Lower lobe of right lung (tissue), 2 donors: ENCODE measurements around the gene ZNF451. TPM values are rescaled to one million over a fixed set of nuclear protein-coding genes. Genes with fewer than 3 reads are reported as not detected.
"Not testable (repeated sequence)": the region's sequence is repeated elsewhere in the genome, so short reads cannot be mapped to it uniquely, and the experiment has no call there.

ENCODE experiments used
- ATAC-seq, 2 donors: fragments of 200-7000 bp; cut with Tn5 transposase; one replicate each; pipeline ENCODE4 v1.9.1; 2020 to 2022; ENCODE audit warnings: mild to moderate bottlenecking in 2 of 2, moderate library complexity in 2 of 2
- DNase-seq: peaks from one replicate; pipeline ENCODE4 v3.0.0-alpha.2; 2020
- H3K27ac ChIP-seq: fragments of 200-600 bp; one replicate; pipeline ENCODE4 v1.8.0; 2022
- H3K27me3 ChIP-seq: fragments of 200-600 bp; one replicate; pipeline ENCODE4 v1.8.0; 2022; ENCODE audit warnings: low read depth
- H3K36me3 ChIP-seq: fragments of 200-600 bp; one replicate; pipeline ENCODE4 v1.8.0; 2022; ENCODE audit warnings: mild to moderate bottlenecking
- H3K4me1 ChIP-seq: fragments of 200-600 bp; one replicate; pipeline ENCODE4 v1.8.0; 2022
- H3K4me3 ChIP-seq: fragments of 200-600 bp; one replicate; pipeline ENCODE4 v1.8.0; 2022; ENCODE audit warnings: mild to moderate bottlenecking
- H3K9me3 ChIP-seq: fragments of 200-600 bp; one replicate; pipeline ENCODE4 v1.8.0; 2022
- intact Hi-C: fragments of 100-400 bp; cut with DNase I; formaldehyde crosslinking; loops from one replicate; pipeline ENCODE4 v1.11.0; 2022
- total RNA-seq: library from RNA; stranded (reverse); fragmentation: NEBNext Ultra II Directional; extraction: Animal tissue kit (Norgen Biotek cat#: 25700); gene quantifications from one replicate; pipeline ENCODE4 v1.2.1, GENCODE V29; 2021
- TF ChIP-seq, protein P1 (sequence below): fragments of 200-600 bp; IDR thresholded peaks from one replicate; pipeline ENCODE4 v1.8.0; 2022; ENCODE audit warnings: antibody characterized with exemption, mild to moderate bottlenecking
- donor health status: DM: no; HTN: yes; CAD: no; lungs with severe emphysema.

ZNF451 gene
- total RNA-seq, 1 donor from 2014 or later: 56.9 TPM

DNA sequence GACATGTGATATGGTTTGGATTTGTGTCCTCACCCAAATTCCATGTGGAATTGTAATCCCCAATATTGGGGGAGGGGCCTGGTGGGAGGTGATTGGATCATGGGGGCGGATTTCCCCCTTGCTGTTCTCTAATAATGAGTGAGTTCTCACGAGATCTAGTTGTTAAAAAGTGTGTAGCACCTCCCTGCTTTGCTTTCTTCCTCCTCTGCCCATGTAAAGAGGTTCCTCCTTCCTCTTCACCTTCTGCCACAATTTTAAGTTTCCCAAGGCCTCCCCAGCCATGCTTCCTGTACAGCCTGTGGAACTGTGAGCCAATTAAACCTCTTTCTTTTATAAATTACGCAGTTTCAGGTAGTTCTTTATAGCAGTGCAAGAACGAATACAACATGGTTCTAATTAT, 2.1 kb upstream of the ZNF451 start:
- TF ChIP-seq, protein P1, sequence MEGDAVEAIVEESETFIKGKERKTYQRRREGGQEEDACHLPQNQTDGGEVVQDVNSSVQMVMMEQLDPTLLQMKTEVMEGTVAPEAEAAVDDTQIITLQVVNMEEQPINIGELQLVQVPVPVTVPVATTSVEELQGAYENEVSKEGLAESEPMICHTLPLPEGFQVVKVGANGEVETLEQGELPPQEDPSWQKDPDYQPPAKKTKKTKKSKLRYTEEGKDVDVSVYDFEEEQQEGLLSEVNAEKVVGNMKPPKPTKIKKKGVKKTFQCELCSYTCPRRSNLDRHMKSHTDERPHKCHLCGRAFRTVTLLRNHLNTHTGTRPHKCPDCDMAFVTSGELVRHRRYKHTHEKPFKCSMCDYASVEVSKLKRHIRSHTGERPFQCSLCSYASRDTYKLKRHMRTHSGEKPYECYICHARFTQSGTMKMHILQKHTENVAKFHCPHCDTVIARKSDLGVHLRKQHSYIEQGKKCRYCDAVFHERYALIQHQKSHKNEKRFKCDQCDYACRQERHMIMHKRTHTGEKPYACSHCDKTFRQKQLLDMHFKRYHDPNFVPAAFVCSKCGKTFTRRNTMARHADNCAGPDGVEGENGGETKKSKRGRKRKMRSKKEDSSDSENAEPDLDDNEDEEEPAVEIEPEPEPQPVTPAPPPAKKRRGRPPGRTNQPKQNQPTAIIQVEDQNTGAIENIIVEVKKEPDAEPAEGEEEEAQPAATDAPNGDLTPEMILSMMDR: no peak
- no peak for ATAC-seq

DNA sequence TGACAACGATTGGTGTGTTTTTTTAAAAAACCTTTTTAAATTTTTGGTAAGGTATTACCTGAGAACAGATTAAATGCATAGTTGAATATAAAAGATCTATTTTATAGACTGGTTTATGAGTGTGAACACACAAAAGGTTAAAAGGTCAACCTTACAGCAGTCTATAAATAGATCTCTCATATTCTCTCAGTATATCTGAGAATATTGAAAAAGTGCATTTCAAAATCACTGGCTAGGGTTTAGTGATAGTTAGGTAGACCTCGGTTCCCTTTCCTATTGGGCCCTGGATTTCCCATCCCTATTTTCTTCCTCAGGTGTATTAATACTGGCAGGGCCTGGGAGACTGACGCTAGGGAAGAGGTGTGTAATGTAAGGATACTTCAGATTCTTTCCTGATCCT, 723 bp upstream of the ZNF451 start:
- intact Hi-C loops: no loop called here
- H3K4me1 ChIP-seq: peaks cover 34% of the 10 kb centered on the region

More for the DNA sequence above, 2.1 kb upstream of the ZNF451 start:
- Histone ChIP-seq H3K36me3 (no peaks in the 10 kb centered on the region), H3K9me3 (no peaks in the 10 kb centered on the region), H3K27me3 (no peaks in the 10 kb centered on the region), H3K27ac (no peak overlapping the region), H3K4me1 (peaks cover 21% of the 10 kb centered on the region), H3K4me3 (no peak overlapping the region)
- DNase-seq: no peak
- intact Hi-C loops: no loop called here

DNA sequence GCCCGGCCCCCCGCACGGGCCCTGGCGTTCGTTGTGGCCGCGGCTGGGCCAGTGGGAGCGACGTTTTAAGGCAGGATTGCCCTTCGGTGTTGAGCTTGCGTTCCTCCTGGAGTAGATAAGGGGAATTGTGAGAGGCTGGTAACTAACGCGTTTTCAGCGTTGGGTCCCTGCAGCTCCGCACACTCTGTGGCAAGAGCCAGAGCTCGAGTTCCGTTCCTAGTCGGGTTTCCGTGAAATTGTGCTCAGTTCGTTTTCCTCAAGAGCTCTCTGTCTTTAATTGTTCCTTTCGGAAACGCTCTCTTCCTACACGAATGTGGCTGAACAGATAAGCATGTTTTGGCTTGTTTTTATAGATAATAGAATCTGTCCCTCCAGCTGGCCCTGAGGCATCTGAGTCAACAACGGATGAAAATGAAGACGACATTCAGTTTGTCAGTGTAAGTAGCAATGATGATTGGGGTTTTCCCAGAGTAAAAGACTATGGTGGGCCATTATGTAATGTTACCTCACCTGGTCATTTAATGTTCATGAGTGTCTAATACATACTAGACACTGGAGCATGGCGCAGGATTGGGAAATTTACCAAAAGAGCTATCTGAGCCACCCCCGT, 575 bp downstream of the ZNF451 start:
- DNase-seq, intact Hi-C loops, H3K27me3 ChIP-seq, H3K9me3 ChIP-seq, H3K36me3 ChIP-seq, H3K27ac ChIP-seq: not testable (repeated sequence)
- Histone ChIP-seq H3K4me1 (peaks cover 36% of the 10 kb centered on the region), H3K4me3 (peak overlapping the region; percentile 60)
- peak; percentile 51 to 57 for ATAC-seq

More for the DNA sequence above, 723 bp upstream of the ZNF451 start:
- H3K27me3 ChIP-seq: no peaks in the 10 kb centered on the region
- H3K4me3 ChIP-seq: peak overlapping the region; percentile 60
- TF ChIP-seq, protein P1: no peak
- no peaks in the 10 kb centered on the region for H3K9me3 ChIP-seq
- no peak for ATAC-seq
- H3K27ac ChIP-seq: no peak overlapping the region
- no peak for DNase-seq
- H3K36me3 ChIP-seq: no peaks in the 10 kb centered on the region

DNA sequence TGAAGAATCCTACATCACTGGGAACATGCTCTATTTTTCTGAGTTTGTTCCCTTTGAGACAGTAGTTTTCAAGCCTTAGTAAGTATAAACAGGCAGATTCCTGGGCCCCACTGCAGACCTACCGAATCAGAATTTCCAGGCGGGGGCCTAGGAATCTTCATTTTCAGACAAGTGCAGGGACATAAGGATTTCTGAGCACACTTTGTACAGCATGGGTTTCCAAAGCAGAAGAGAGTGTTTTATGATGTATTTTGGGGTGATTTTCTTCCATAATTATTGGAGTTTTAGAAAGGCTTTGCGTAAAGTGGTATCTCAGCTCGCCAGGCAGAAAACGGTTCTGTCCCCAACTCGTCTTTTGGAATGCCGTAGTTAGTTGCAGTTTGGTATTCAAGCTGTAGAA, 1.4 kb downstream of the ZNF451 start:
- DNase-seq, H3K9me3 ChIP-seq, ATAC-seq, H3K27ac ChIP-seq, H3K36me3 ChIP-seq, intact Hi-C loops, H3K27me3 ChIP-seq: not testable (repeated sequence)
- Histone ChIP-seq H3K4me1 (peaks cover 36% of the 10 kb centered on the region), H3K4me3 (peak overlapping the region; percentile 12)

DNA sequence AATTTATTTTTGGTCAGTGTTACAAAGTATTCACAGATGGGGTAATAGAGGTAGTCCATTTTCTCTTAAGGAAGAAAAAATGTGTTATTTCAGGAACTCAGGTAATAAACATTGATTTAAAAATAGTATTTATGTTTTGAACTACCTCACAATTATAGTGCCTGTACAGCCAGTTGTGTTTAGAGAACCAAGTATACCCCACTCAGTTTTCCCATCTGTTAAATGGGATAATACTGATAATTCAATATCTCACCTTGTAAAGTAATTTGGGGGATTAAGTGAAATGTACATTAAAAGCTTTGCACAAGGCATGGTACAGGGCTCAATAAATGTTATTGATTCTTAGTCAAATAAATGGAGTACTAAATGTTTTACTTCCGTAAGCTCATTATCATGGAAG, 4.7 kb downstream of the ZNF451 start:
- Histone ChIP-seq H3K4me3 (no peak overlapping the region), H3K36me3 (peaks cover 14% of the 10 kb centered on the region), H3K4me1 (peaks cover 38% of the 10 kb centered on the region), H3K27ac (no peak overlapping the region), H3K9me3 (no peaks in the 10 kb centered on the region), H3K27me3 (no peaks in the 10 kb centered on the region)
- intact Hi-C loops: no loop called here
- ATAC-seq (no peak), DNase-seq (no peak)
- TF ChIP-seq, protein P1: no peak

DNA sequence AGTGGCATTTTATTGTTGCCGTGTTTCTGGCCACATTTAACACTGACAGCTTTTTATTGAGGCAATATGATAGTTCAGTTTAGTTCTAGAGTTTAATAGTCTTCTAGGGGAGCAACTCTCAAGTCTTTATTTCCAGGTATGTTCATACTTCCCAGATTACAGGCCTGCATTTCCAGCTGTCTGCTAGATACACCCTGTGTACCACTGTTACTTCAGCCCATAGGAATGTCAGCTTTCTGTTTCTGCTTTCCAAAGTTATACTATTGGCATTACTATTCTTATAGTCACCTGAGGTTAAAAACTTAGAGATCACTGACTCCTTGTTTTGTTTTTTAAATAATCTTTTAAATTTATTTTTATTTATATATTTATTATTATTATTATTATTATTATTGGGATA, 7.6 kb downstream of the ZNF451 start:
- Histone ChIP-seq H3K27me3 (no peaks in the 10 kb centered on the region), H3K9me3 (no peaks in the 10 kb centered on the region), H3K4me3 (no peak overlapping the region), H3K36me3 (peaks cover 43% of the 10 kb centered on the region), H3K4me1 (peaks cover 24% of the 10 kb centered on the region), H3K27ac (no peak overlapping the region)
- no peak for DNase-seq
- ATAC-seq: peak in 1 of 2 donors; percentile 64
- intact Hi-C loops: no loop called here
- TF ChIP-seq, protein P1: no peak
